Left lung (tissue), 10 donors: Measurements from ENCODE around the gene JAZF1. TPM values are rescaled to one million over a fixed set of nuclear protein-coding genes. Genes with fewer than 3 reads are reported as not detected.

Experiments
- ATAC-seq: fragments of 200-7000 bp; cut with Tn5 transposase; one replicate; pipeline ENCODE4 v1.9.1; 2020; ENCODE audit warnings: moderate library complexity
- DNase-seq, 4 donors: peaks; one replicate each; pipeline ENCODE4 v3.0.0-alpha.2; 2013 to 2020
- H3K27ac ChIP-seq, 2 donors: fragments of 200-600 bp; sonication (generic) in 1 of 2; one replicate each; pipeline versions ENCODE4 v1.5.0 to v1.8.0; 2020 to 2021
- H3K27me3 ChIP-seq, 2 donors: fragments of 200-600 bp; sonication (generic) in 1 of 2; one replicate each; pipeline versions ENCODE4 v1.5.0 to v1.8.0; 2020 to 2021
- H3K36me3 ChIP-seq, 2 donors: fragments of 200-600 bp; sonication (generic) in 1 of 2; one replicate each; pipeline versions ENCODE4 v1.5.0 to v1.8.0; 2020 to 2021
- H3K4me1 ChIP-seq, 2 donors: fragments of 200-600 bp; one replicate each; pipeline ENCODE4 v1.8.0; 2021
- H3K4me3 ChIP-seq, 2 donors: fragments of 200-600 bp; sonication (generic) in 1 of 2; one replicate each; pipeline versions ENCODE4 v1.5.0 to v1.8.0; 2020 to 2021; ENCODE audit warnings: mild to moderate bottlenecking in 1 of 2
- H3K9me3 ChIP-seq, 2 donors: fragments of 200-600 bp; sonication (generic) in 1 of 2; one replicate each; pipeline versions ENCODE4 v1.5.0 to v1.8.0; 2020 to 2021
- CTCF ChIP-seq, 2 donors: fragments of 200-600 bp; sonication (generic) in 1 of 2; IDR thresholded peaks; one replicate each; pipeline versions ENCODE4 v1.5.0 to v1.8.0; 2021; ENCODE audit warnings: antibody characterized with exemption in 2 of 2
- intact Hi-C, 2 donors: fragments of 100-400 bp; cut with DNase I; formaldehyde crosslinking; loops; one replicate each; pipeline versions ENCODE4 v1.11.2 to v1.14.2; 2022
- polyA plus RNA-seq, 6 donors: library from polyadenylated mRNA; unstranded; fragments of 120-200 nt; gene quantifications; one replicate each; pipeline ENCODE4 v1.2.1, GENCODE V29; 2013; ENCODE audit not compliant: insufficient read length in 6 of 6
- total RNA-seq, 2 donors: library from RNA; stranded (reverse); fragmentation: NEBNext Ultra II Directional; extraction: Animal tissue kit (Norgen Biotek cat#: 25700); gene quantifications; one replicate each; pipeline ENCODE4 v1.2.1, GENCODE V29; 2021
- donor health status: DM: no; HTN: yes; CAD: no.
- donor health status: DM: no; HTN: no; CAD: no.

Gene JAZF1
- total and polyA plus RNA-seq, 8 donors: 11.1 to 18.2 (median 13.8) TPM

- intact Hi-C loops: no loop called here
- Histone ChIP-seq H3K36me3 (no peaks in the 10 kb centered on the region), H3K9me3 (no peaks in the 10 kb centered on the region), H3K4me1 (peaks cover 0 to 10% of the 10 kb centered on the region in 2 donors), H3K27me3 (no peaks in the 10 kb centered on the region), H3K27ac (no peak overlapping the region), H3K4me3 (no peak overlapping the region)
- no peak for DNase-seq
- no peak for ATAC-seq
- no peak for TF ChIP-seq CTCF (IDR thresholded peaks at IDR 0.05)
These were observed 15.3 kb downstream of the JAZF1 start for GRCh38 chr7:28165261-28165660.

GRCh38 chr7:28163949-28164348 lies 16.6 kb downstream of the JAZF1 start:
- Histone ChIP-seq H3K4me1 (peaks cover 0 to 10% of the 10 kb centered on the region in 2 donors), H3K36me3 (no peaks in the 10 kb centered on the region), H3K4me3 (no peak overlapping the region), H3K9me3 (no peaks in the 10 kb centered on the region), H3K27me3 (no peaks in the 10 kb centered on the region), H3K27ac (no peak overlapping the region)
- no peak for TF ChIP-seq CTCF (IDR thresholded peaks at IDR 0.05)
- intact Hi-C loops: no loop called here
- ATAC-seq: no peak
- DNase-seq: no peak

- no peaks in the 10 kb centered on the region for H3K9me3 ChIP-seq
- ATAC-seq (no peak), DNase-seq (no peak)
- no peak for TF ChIP-seq CTCF (IDR thresholded peaks at IDR 0.05)
- no peak overlapping the region for H3K27ac ChIP-seq
- H3K4me3 ChIP-seq: no peak overlapping the region
- intact Hi-C loops: no loop called here
- H3K27me3 ChIP-seq: no peaks in the 10 kb centered on the region
- no peaks in the 10 kb centered on the region for H3K36me3 ChIP-seq
- H3K4me1 ChIP-seq: peaks cover 2 to 17% of the 10 kb centered on the region in 2 donors
These were observed 19.3 kb downstream of the JAZF1 start for GRCh38 chr7:28161331-28161730.

GRCh38 chr7:28160551-28160991 lies 20.0 kb downstream of the JAZF1 start:
- Histone ChIP-seq H3K36me3 (no peaks in the 10 kb centered on the region), H3K9me3 (no peaks in the 10 kb centered on the region), H3K27ac (no peak overlapping the region), H3K27me3 (no peaks in the 10 kb centered on the region), H3K4me3 (no peak overlapping the region), H3K4me1 (peaks cover 5 to 22% of the 10 kb centered on the region in 2 donors)
- DNase-seq (no peak), ATAC-seq (no peak)
- no peak for TF ChIP-seq CTCF (IDR thresholded peaks at IDR 0.05)
- intact Hi-C loops: no loop called here

- Histone ChIP-seq H3K9me3 (no peaks in the 10 kb centered on the region), H3K27me3 (no peaks in the 10 kb centered on the region), H3K36me3 (no peaks in the 10 kb centered on the region), H3K4me3 (no peak overlapping the region), H3K4me1 (peaks cover 5 to 39% of the 10 kb centered on the region in 2 donors), H3K27ac (no peak overlapping the region)
- intact Hi-C loops: no loop called here
- DNase-seq (no peak), ATAC-seq (no peak)
- TF ChIP-seq CTCF (IDR thresholded peaks at IDR 0.05): no peak
These were observed 22.7 kb downstream of the JAZF1 start for GRCh38 chr7:28157831-28158416.
